Heart left ventricle (tissue), 16 donors: ENCODE data around the gene PLEKHA4. TPM values are rescaled to one million over a fixed set of nuclear protein-coding genes. Genes with fewer than 3 reads are reported as not detected.
A peak's percentile ranks its signal among the peaks of the same experiment; 100 is the strongest.

Experiments
- ATAC-seq, 4 donors: fragments of 200-7000 bp; cut with Tn5 transposase; one replicate each; pipeline ENCODE4 v1.9.1; 2020 to 2022; ENCODE audit warnings: moderate library complexity in 4 of 4, mild to moderate bottlenecking in 3 of 4, moderate number of reproducible peaks in 1 of 4
- DNase-seq, 5 donors: peaks; one replicate each; pipeline ENCODE4 v3.0.0-alpha.2; 2020
- H3K27ac ChIP-seq, 12 donors: fragments of 200-600 bp; sonication (generic) in 4 of 12; one replicate each; pipeline versions ENCODE4 v1.5.0 to v1.8.0; 2016 to 2022; ENCODE audit warnings: mild to moderate bottlenecking in 2 of 12
- H3K27me3 ChIP-seq, 9 donors: fragments of 200-600 bp; sonication (generic) in 2 of 9; one replicate each; pipeline versions ENCODE4 v1.5.1 to v1.8.0; 2016 to 2022; ENCODE audit warnings: mild to moderate bottlenecking in 3 of 9
- H3K36me3 ChIP-seq, 9 donors: fragments of 200-600 bp; sonication (generic) in 2 of 9; one replicate each; pipeline versions ENCODE4 v1.5.0 to v1.8.0; 2018 to 2022; ENCODE audit warnings: mild to moderate bottlenecking in 2 of 9
- H3K4me1 ChIP-seq, 12 donors: fragments of 200-600 bp; sonication (generic) in 4 of 12; one replicate each; pipeline versions ENCODE4 v1.5.0 to v1.8.0; 2016 to 2022; ENCODE audit warnings: mild to moderate bottlenecking in 3 of 12
- H3K4me3 ChIP-seq, 12 donors: fragments of 200-600 bp; sonication (generic) in 4 of 12; one replicate each; pipeline versions ENCODE4 v1.5.0 to v1.8.0; 2017 to 2022; ENCODE audit warnings: mild to moderate bottlenecking in 9 of 12, moderate library complexity in 4 of 12
- H3K9me3 ChIP-seq, 12 donors: fragments of 200-600 bp; sonication (generic) in 4 of 12; one replicate each; pipeline versions ENCODE4 v1.5.0 to v1.8.0; 2016 to 2022; ENCODE audit warnings: mild to moderate bottlenecking in 1 of 12
- POLR2A ChIP-seq, 2 donors: fragments of 450-650 bp; IDR thresholded peaks; one replicate each; pipeline ENCODE4 v1.6.1; 2017; ENCODE audit warnings: antibody characterized with exemption in 2 of 2, mild to moderate bottlenecking in 2 of 2, moderate library complexity in 2 of 2
- WGBS, 4 donors: extraction: QIAGEN DNeasy Blood & Tissue Kit in 2 of 4; methylation state at CpG; one replicate each; pipeline versions ENCODE4 v1.1.5 to v1.1.7; 2013 to 2018; 5-methylcytosine and 5-hydroxymethylcytosine counted together
- intact Hi-C, 10 donors: fragments of 100-400 bp; cut with DNase I; formaldehyde crosslinking; loops; one replicate each; pipeline versions ENCODE4 v1.11.1 to v1.14.2; 2022
- polyA plus RNA-seq, 2 donors: library from polyadenylated mRNA; stranded (reverse); fragments of 200-250 nt; gene quantifications; one replicate each; pipeline ENCODE4 v1.2.3, GENCODE V29; 2013
- total RNA-seq, 9 donors: library from RNA; depleted of rRNA in 2 of 9; stranded (reverse); fragments of >200 nt in 2 of 9; fragmentation: NEBNext Ultra II Directional in 3 of 9; extraction: Animal tissue kit (Norgen Biotek cat#: 25700) in 3 of 9; gene quantifications; one replicate each; pipeline versions ENCODE4 v1.1.0 to v1.2.4, GENCODE V29; 2016 to 2023
- TF ChIP-seq, protein P1 (sequence below), 12 donors: fragments of 200-600 bp; sonication (generic) in 4 of 12; IDR thresholded peaks; one replicate each; pipeline versions ENCODE4 v1.5.0 to v1.8.0; 2018 to 2022; ENCODE audit warnings: antibody characterized with exemption in 12 of 12, mild to moderate bottlenecking in 5 of 12
- donor health status: ischemic (EF 13 %, LVEDD 7.1; RV severe dilation, severe dysfunction).
- donor health status: healthy with polysubstance abuse.
- donor health status: DM: no; HTN: yes; CAD: no.
- donor health status: DM: no; HTN: no; CAD: no.
- donor health status: ischemic (EF 25% LVEDD 6.9; RV normal size, moderate dysfunction).
- donor health status: ischemic (EF 25% LVEDD 5.7; RV mildly dilated, moderate dysfunction).
- donor health status: healthy.
- donor health status: DM: yes; HTN: yes; CAD: no.
- donor health status: ischemic (EF 35%, LVEDD 5.7; RV mildly dilated, moderate dysfunction).
- donor health status: nonischemic (EF 11% LVEDD 7.7; RV severe dilation, severe dysfunction).
- donor health status: DM: yes; HTN: yes; CAD: no.
- donor health status: PGD.
- donor health status: ischemic (EF 29% LVEDD 5.4; RV normal size, mild dysfunction).
- donor health status: nonischemic (EF 23%, LVEDD 6.1; RV moderate dilation, normal function).

PLEKHA4 gene
- total and polyA plus RNA-seq, 11 donors = 7.5 to 66.9 (median 28.6) TPM

DNA sequence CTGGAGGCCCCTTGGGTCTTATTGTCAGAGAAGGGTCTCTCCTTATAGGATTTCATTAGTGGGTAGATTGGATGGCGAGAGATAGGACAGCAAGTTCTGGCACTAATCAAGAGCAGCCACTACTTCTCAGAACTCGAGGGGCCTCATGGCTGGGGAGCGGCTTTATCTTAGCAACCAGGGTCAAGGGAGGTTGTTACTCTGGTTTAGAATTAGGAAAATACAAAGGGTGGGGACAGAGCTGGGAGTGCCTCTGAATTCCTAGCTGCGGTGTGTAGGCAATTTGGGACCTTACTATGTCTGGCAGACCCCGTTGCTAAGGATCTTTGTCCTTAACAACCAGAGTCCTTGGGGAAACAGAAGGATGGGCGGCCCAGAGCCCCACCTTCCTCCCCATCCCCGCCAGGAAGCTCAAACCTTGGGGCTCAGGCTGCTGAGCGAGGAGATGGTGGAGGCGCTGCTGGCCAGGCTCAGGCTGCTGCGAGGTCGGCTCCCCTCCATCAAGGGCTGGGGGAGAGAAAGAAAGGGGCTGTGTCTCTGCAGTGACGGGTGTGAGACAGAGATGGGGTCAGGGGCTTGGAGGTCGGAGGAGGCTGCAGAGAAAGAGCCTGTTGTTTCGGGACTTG, 1.2 kb downstream of the PLEKHA4 start:
- Histone ChIP-seq H3K4me3 (peak overlapping the region in 10 of 12 donors; percentile 31 to 62 (median 45)), H3K27me3 (no peaks in the 10 kb centered on the region), H3K36me3 (peaks cover 0 to 7% (median 0%) of the 10 kb centered on the region in 9 donors), H3K4me1 (peaks cover 0 to 30% (median 14%) of the 10 kb centered on the region in 12 donors), H3K27ac (peak overlapping the region in 10 of 12 donors; percentile 59 to 88 (median 77)), H3K9me3 (no peaks in the 10 kb centered on the region)
- intact Hi-C loops = no loop called here
- ATAC-seq (peak in 1 of 4 donors; percentile 3), DNase-seq (no peak)
- 50 to 61% (median 54%) methylated on average over 13 to 14 of the region's 14 CpGs for WGBS, 4 donors
- TF ChIP-seq, protein P1, sequence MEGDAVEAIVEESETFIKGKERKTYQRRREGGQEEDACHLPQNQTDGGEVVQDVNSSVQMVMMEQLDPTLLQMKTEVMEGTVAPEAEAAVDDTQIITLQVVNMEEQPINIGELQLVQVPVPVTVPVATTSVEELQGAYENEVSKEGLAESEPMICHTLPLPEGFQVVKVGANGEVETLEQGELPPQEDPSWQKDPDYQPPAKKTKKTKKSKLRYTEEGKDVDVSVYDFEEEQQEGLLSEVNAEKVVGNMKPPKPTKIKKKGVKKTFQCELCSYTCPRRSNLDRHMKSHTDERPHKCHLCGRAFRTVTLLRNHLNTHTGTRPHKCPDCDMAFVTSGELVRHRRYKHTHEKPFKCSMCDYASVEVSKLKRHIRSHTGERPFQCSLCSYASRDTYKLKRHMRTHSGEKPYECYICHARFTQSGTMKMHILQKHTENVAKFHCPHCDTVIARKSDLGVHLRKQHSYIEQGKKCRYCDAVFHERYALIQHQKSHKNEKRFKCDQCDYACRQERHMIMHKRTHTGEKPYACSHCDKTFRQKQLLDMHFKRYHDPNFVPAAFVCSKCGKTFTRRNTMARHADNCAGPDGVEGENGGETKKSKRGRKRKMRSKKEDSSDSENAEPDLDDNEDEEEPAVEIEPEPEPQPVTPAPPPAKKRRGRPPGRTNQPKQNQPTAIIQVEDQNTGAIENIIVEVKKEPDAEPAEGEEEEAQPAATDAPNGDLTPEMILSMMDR (IDR thresholded peaks at IDR 0.05) = no peak
- TF ChIP-seq POLR2A (IDR thresholded peaks at IDR 0.05) = no peak

DNA sequence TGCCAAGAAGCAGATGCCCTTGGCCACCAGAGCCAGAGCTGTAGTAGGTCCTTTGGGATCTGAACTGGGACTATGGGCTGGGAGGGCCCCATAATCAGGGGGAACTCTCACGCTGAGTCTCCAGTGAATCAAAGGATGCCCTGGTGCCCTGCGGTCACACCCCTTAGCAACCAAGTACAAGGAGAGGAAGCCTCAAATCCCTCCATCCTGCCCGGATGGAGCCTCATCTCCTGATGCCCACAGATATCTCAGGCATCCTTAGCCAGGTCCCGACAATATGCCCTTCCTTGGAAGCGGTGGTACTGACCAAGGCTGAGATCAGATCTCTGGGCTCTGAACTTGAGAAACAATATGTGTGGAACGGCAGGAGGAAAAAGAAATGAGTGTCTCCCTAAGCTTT, 1.7 kb downstream of the PLEKHA4 start:
- H3K27ac ChIP-seq = peak overlapping the region in 2 of 12 donors; percentile 17 to 82
- ATAC-seq (no peak), DNase-seq (no peak)
- no peaks in the 10 kb centered on the region for H3K27me3 ChIP-seq
- no peaks in the 10 kb centered on the region for H3K9me3 ChIP-seq
- H3K4me3 ChIP-seq = peak overlapping the region in 4 of 12 donors; percentile 51 to 62 (median 56)
- peaks cover 0 to 7% (median 0%) of the 10 kb centered on the region in 9 donors for H3K36me3 ChIP-seq
- intact Hi-C loops = no loop called here
- WGBS, 4 donors = 55 to 73% (median 65%) methylated on average over 4 to 6 of the region's 6 CpGs
- no peak for TF ChIP-seq POLR2A (IDR thresholded peaks at IDR 0.05)
- TF ChIP-seq, protein P1 (IDR thresholded peaks at IDR 0.05) = no peak
- H3K4me1 ChIP-seq = peaks cover 0 to 27% (median 12%) of the 10 kb centered on the region in 12 donors

DNA sequence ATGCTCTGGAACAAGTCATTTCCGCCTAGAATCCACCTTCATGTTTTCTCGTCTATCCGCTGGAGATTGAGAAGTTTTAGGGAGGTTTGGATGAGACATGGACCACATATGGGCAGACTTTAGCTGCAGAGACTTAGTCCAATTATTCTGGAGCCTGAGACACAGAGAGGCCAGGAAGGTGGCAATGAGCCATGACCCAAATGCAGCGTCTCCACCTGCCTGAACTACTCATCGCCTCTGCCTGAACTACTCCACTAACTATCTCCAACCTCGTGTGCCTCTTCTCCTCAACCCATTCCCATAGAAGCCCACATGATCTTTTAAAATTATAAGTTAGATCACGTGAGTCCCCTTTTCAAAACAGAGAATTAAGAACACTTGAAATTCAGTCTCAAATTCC, 5.6 kb downstream of the PLEKHA4 start:
- Histone ChIP-seq H3K4me3 (no peak overlapping the region), H3K27me3 (no peaks in the 10 kb centered on the region), H3K9me3 (no peaks in the 10 kb centered on the region), H3K36me3 (peaks cover 0 to 14% (median 0%) of the 10 kb centered on the region in 9 donors), H3K27ac (no peak overlapping the region), H3K4me1 (peaks cover 0 to 20% (median 6%) of the 10 kb centered on the region in 12 donors)
- DNase-seq (no peak), ATAC-seq (no peak)
- WGBS, 4 donors = 66 to 77% (median 72%) methylated on average over 7 of the region's 7 CpGs
- intact Hi-C loops = no loop called here
- no peak for TF ChIP-seq POLR2A (IDR thresholded peaks at IDR 0.05)
- TF ChIP-seq, protein P1 (IDR thresholded peaks at IDR 0.05) = no peak

DNA sequence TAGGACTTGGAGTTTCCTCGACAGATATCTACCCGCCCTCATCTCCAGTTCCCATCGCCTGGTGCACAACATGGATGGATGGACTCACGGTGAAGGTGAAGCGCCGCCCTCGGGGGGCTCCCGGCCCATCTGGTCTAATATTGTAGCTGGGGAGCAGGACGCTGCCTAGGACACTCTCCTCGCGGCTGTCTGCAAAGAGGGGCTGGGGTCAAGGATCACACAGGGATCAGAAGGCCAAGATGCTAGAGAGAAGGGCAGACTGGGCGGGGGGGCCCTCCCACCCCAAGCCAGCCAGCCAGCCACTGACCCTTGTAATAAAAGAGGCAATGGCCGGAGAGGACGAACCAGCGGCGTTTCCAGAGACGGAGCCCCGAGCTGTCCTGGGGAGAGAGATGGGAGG, 7.1 kb downstream of the PLEKHA4 start:
- WGBS, 4 donors = 85 to 90% (median 89%) methylated on average over 18 of the region's 18 CpGs
- Histone ChIP-seq H3K4me3 (no peak overlapping the region), H3K27me3 (no peaks in the 10 kb centered on the region), H3K27ac (no peak overlapping the region), H3K36me3 (peaks cover 0 to 14% (median 0%) of the 10 kb centered on the region in 9 donors), H3K4me1 (peaks cover 0 to 13% (median 0%) of the 10 kb centered on the region in 12 donors), H3K9me3 (no peaks in the 10 kb centered on the region)
- DNase-seq (no peak), ATAC-seq (no peak)
- intact Hi-C loops = no loop called here
- TF ChIP-seq, protein P1 (IDR thresholded peaks at IDR 0.05) = no peak
- no peak for TF ChIP-seq POLR2A (IDR thresholded peaks at IDR 0.05)
